Activated CD4-positive, alpha-beta T cell treated with anti-CD3 and anti-CD28 coated beads, Interleukin-2, amount 50 U/mL, for 16 hours (primary cell): ENCODE results near the gene COG4.
"Not testable (repeated sequence)": the region's sequence is repeated elsewhere in the genome, so short reads cannot be mapped to it uniquely, and the experiment has no call there.

ENCODE experiments used
- DNase-seq: peaks from one replicate; pipeline ENCODE4 v3.0.0-alpha.2; 2020

COG4 gene

GRCh38 chr16:70526403-70526802 is 3.0 kb upstream of the COG4 start:
- no peak for DNase-seq

- DNase-seq, result not testable (repeated sequence)
These were observed 1.1 kb upstream of the COG4 start for GRCh38 chr16:70524399-70524825.

DNA sequence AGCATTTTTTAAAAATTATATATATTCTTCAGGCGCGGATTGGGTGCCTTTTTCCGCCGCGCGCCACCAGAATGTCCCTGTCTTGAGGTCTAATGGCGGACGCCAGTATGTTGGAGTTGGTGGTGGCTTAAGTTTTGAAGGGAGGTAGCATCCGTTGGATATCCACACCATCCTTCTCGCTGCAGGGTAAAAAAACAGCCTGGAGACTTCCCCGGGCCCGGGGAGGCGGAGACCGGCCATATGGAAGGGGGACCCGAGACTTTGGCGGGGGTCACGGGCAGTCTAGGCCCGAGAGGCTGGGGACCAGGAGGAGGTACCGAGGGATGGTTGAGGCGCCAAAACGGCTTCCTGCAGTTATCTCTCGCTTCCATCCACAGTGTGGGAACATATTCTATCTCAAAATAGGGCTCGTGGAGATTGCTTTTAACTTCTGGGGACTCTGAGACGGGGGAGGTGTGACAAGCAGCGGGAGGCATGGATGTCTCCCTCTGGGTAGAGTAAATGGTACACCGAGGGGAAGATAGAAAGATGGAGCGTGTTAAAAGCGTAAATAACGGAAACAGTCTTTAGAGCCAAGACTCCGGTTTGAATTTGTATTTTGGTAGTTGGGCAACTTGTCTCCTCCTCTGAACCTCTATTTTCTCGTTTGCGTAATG is 517 bp upstream of the COG4 start, which contains the start of gene SF3B3:
TSS of gene SF3B3 (plus strand) at position 74 of the 656 bp plus-strand sequence. CDS start 2,841 bp downstream, outside the sequence.
- DNase-seq, result peak; percentile 73

GRCh38 chr16:70522216-70523075 is 908 bp downstream of the COG4 start:
- peak; percentile 68 for DNase-seq

DNA sequence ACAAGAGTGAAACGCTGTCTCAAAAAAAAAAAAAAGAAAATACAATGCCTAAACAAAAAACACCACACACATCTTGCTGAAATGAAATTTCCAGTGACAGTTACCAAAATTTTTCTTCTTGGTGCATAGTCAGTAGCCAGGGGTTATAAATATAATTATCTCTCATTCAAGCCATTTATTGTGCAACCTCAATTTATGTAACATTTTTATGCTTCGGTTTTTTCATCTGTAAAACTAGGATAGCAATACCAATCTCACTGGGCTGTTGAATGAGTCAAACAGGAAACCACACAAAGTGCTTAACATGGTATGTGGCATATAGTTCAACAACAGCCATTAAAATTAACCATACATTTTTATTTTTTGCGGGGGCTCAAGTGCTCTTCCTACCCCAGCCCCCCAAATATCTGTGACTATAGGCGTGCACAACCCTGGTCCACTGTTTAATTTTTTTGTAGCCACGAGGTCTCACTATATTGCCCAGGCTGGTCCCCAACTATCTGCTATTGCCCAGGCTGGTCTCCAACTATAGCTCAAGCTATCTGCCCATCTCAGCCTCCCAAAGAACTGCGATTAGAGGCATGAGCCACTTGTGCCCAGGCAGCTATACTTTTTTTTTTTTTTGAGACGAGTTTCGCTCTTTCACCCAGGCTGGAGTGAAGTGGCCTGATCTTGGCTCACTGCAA is 2.6 kb downstream of the COG4 start:
- DNase-seq, result peak; percentile 85

- no peak for DNase-seq
These were observed 10.9 kb downstream of the COG4 start for GRCh38 chr16:70512456-70512855.

DNA sequence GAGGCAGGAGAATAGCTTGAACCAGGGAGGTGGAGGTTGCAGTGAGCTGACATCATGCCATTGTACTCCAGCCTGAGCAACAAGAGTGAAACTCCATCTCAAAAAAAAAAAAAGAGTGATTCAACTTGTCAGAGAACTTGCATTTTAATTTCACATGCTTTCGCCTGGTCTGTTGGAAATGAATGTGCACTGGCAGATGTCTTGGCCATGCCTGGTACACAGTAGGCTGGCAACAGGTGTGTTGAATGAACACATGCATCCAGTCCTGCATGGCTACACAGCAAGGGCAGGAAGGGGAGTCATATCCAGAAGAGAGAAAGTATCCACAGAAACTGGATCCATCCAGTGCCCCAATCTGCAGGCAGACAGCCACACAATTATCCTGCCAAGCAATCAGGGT is 11.5 kb downstream of the COG4 start:
- no peak for DNase-seq

DNA sequence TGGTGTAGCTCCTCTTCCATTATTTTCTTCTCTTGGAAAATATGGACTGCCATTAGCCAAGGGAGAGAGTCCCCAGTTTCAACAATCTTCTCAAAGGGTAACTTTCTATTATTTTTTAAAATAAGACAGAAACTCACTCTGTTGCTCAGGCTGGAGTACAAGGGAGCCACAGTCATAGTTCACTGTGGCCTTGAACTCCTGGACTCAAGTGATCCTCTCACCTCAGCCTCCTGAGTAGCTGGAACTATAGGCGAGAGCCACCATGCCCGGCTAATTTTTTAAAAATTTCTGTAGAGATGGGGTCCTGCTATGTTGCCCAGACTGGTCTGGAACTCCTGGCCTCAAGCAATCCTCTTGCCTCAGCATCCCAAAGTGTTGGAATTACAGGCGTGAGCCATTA is 13.1 kb downstream of the COG4 start:
- no peak for DNase-seq

- DNase-seq, result peak; percentile 46
These were observed 14.6 kb downstream of the COG4 start for GRCh38 chr16:70508752-70509151.

GRCh38 chr16:70496513-70496912 is 26.8 kb downstream of the COG4 start:
- DNase-seq, result no peak

DNA sequence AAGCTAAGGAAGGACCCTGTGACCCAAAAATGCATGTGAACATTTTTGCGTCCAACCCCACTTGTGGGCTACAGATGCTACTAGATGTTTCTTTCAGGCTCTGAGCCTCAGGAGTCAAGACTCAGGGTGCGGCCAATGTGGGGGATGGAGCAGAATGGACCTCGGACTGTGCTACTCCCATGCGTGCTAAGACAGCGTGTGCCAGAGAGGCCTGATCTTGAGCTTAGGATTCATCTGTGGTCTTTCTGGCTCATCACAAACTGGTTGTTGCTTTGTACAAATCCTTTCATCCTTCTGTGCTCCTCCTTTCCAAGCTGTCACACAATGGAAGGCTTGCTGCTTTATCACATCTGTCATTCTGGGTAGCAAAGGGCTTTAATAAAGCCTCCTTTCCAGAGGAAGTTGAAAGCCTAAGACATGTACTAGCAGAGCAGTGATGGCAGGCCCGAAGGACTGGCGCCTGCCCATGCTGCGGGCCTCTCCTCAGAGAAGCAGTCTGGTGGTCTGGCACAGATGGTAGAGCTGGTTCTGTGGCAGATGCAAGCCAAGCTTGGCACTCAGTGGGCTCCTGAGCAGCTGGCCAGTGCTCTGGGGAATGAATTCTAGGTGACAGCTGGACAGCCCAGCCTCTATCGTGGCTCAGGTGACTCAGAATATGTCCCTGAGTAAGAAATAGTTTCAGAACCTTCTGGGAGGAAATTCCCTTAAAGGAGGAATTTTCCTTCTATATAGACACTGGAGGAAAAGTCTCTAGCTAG is 27.8 kb downstream of the COG4 start:
- no peak for DNase-seq

DNA sequence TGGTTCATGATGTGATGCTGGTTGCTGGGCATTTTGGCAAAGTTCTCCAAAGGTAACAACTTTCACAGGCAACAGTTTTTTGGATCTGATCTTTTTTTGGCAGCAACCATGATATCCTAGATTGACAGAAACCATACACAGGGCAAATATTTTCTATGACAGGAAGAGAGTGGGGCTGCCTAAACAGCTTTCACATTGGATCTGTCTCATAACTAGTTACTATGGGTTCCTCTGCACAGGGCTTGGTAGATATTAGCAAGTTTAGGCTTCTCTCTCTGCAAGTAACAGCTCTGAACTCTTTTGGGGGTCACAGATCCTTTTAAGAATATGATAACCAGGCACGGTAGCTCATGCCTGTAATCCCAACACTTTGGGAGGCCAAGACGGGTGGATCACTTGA is 28.6 kb downstream of the COG4 start:
- no peak for DNase-seq

DNA sequence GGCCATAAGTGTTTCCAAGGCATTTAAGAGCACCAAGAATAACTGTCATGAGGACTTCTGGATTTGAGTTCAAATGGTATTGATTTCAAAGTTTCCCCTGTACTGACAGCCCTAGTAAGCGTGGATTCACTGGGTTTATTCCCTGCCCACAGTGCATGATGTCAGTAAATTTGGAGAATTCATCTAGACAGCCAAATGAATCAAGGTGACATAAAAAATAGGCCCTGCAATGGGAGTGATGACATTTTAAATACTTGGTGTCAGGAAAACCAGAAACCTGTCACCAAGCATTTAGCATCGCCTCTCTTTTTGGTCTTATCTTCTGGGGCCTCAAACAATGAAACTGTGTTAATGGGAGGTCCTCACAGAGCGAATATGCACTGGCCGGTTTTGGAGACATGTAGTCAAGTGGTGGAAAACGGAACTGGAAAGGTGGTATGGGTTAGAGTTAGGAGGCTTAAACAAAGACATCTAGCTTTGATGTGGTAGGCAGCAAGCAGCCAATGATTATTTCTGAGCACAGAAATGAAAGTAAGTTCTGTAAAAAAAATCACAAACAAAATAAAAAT is 29.1 kb downstream of the COG4 start:
- DNase-seq, result peak; percentile 34

DNA sequence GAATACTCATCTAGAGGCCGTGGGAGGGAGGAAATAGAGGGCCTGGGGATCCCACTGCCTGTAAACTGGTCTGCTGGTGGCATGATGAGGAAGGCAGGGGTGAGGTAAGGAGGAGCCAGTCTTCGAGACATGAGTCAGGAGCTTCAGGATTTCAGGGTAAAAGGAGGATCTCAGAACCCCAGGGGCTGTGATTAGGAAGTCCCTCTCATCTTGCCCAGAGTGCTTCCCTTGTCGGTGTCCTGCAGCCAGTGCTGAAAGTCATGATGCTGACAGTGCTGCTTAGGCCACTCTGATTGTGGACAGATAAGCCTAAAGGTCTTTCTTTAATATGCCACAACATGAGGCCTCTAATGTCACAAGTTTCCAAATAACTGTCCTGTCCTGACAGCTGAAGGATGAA is 29.6 kb downstream of the COG4 start:
- no peak for DNase-seq

GRCh38 chr16:70490261-70490660 is 33.1 kb downstream of the COG4 start:
- DNase-seq, result no peak

DNA sequence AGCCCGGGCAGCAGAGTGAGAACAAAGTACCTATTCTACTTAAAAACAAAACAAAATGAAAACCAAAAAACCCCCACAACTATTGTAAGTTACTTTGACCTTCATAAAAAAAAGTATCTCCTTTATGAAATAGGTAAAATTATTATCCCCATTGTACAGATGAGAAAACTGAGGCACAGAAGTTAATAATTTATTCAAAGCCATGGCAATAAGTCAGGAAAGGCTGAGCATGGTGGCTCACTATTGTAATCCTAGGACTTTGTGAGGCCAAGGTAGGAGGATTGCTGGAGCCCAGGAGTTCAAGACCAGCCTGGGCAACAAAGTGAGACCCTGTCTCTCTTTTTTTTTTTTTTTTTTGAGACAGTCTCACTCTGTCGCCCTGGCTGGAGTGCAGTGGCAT is 38.5 kb downstream of the COG4 start:
- DNase-seq, result no peak

DNA sequence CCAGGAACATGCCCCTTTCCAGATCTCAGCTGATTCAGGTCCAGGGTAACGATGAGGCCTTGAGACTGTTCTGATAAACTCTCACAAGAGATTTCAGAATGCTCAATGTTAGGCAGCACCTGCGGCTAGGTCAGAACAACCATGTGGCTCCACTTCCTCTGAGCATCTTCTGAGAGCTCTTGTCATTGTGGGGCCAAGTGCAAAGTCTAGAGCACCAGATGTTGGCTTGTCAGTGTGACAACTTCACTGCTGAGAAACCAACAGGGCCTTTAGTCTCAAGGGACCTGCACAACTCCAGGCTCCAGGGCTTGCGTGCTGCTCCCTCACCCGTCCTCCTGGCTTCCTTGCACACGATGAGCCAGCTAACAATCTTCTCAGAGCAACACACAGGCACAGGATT is 39.9 kb downstream of the COG4 start:
- DNase-seq, result no peak

GRCh38 chr16:70482624-70483023 is 40.7 kb downstream of the COG4 start:
- no peak for DNase-seq

- DNase-seq, result no peak
These were observed 41.3 kb downstream of the COG4 start for GRCh38 chr16:70481929-70482536.

DNA sequence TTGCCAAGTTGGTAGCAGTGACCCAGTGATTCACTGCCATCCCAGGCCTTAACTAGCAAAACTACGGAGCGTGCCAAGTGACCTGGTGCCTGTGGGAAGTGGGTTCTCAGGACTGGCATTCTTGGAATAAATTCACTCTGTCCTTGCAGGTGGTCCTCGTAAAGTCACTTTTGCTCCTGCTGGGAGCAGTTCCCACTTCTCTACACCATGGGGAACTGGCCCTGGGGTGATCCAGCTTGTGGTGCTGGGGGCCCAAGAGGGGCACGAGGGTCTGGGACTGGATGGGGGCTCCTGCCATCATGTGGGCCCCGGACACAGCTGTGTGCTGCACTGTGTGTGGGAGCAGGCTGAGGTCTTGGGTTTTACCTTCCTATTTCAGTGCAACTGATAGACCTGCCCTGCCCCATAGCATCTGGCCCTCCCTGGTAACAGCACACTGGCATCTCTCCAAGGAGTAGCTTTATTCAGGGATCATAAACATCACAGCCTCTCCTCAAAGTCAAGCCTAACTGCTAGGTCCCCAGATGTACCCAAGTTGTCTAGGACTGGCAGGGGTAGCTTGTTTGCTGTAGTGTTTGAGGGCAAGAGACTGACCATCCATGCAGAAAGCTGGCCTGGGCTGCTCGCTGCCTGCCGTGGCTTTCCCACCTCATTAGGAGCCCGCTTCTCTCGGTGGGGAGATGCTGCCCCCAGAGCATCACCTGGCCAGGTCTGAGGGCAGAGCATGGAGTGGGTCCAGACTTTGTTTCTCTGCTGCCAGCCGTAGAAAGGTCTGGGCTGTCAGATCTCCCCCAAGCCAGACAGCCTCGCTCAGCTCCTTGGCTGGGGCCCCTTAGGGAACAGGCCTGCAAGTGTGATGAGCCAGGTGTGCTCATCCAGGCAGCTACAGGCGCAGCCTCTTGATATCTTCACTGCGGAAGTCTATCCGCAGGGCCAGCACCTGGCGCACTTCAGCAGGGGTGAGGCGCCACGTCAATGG is 42.9 kb downstream of the COG4 start:
- no peak for DNase-seq

DNA sequence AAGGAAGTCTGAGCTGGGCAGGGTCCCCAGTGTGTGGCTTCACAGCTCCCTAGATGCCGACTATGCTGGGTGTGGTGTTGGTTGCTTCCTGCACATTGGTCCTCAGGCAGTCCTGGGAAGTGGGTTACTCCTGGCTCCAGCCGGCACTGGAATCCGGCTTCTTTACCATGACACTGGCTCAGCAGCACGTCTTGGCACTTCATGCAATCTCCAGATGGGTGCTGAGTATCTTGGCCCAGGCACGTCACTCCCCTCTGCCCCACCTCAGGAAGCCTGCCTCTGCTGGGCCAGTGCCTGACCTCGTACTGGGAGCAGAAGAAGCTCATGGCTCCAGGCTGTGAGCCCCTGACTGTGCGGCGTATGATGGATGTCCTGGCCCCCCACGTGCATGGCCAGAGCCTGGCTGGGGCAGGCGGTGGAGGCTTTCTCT is 44.4 kb downstream of the COG4 start:
- DNase-seq, result no peak
